GM12878 (cell line): Measurements from ENCODE around the gene TBKBP1. TPM values are rescaled to one million over a fixed set of nuclear protein-coding genes. Genes with fewer than 3 reads are reported as not detected.

ENCODE experiments used
- BCL11A ChIP-seq: IDR thresholded peaks from 2 replicates; pipeline ENCODE4 v1.6.1; 2011; ENCODE audit warnings: low read depth, low read length
- BCLAF1 ChIP-seq: fragments of 450-650 bp; IDR thresholded peaks from 2 replicates; pipeline ENCODE4 v1.6.1; 2017; ENCODE audit warnings: antibody characterized with exemption, mild to moderate bottlenecking, moderate library complexity
- BMI1 ChIP-seq: fragments of 450-650 bp; IDR thresholded peaks from 2 replicates; pipeline ENCODE4 v1.6.1; 2016; ENCODE audit warnings: mild to moderate bottlenecking, moderate library complexity, borderline replicate concordance
- CBX3 ChIP-seq: fragments of 200-600 bp; sonication (generic); IDR thresholded peaks from 2 replicates; pipeline ENCODE4 v1.6.1; 2016; ENCODE audit warnings: low read depth, borderline replicate concordance
- DPF2 ChIP-seq: fragments of 450-650 bp; IDR thresholded peaks from 2 replicates; pipeline ENCODE4 v1.6.1; 2017; ENCODE audit warnings: mild to moderate bottlenecking
- E2F4 ChIP-seq: IDR thresholded peaks from 2 replicates; pipeline ENCODE4 v1.6.1; 2012; ENCODE audit warnings: low read depth, low read length, improper control_type of control experiment
- IRF5 ChIP-seq: fragments of 450-650 bp; IDR thresholded peaks from 2 replicates; pipeline ENCODE4 v1.6.1; 2017; ENCODE audit warnings: borderline replicate concordance
- JUND ChIP-seq: IDR thresholded peaks from 2 replicates; pipeline ENCODE4 v1.6.1; 2012; ENCODE audit warnings: low read depth, mild to moderate bottlenecking, low read length, improper control_type of control experiment, moderate library complexity
- KLF5 ChIP-seq: fragments of 450-650 bp; IDR thresholded peaks from 2 replicates; pipeline ENCODE4 v1.6.1; 2014; ENCODE audit warnings: mild to moderate bottlenecking; ENCODE audit not compliant: partially characterized antibody
- MEF2A ChIP-seq: IDR thresholded peaks from 2 replicates; pipeline ENCODE4 v1.6.1; 2011; ENCODE audit warnings: low read depth, mild to moderate bottlenecking, low read length, moderate library complexity; ENCODE audit not compliant: insufficient read depth
- MLLT1 ChIP-seq: fragments of 450-650 bp; IDR thresholded peaks from 2 replicates; pipeline ENCODE4 v1.6.1; 2016; ENCODE audit warnings: mild to moderate bottlenecking
- MTA2 ChIP-seq: fragments of 450-650 bp; IDR thresholded peaks from 2 replicates; pipeline ENCODE4 v1.6.1; 2016; ENCODE audit warnings: low read depth, mild to moderate bottlenecking, moderate library complexity
- NRF1 ChIP-seq: conservative IDR thresholded peaks from 2 replicates; pipeline ENCODE4 v1.6.1; 2011; ENCODE audit warnings: mild to moderate bottlenecking, low read depth, low read length, improper control_type of control experiment
- PKNOX1 ChIP-seq: fragments of 450-650 bp; IDR thresholded peaks from 2 replicates; pipeline ENCODE4 v1.6.1; 2016; ENCODE audit warnings: mild to moderate bottlenecking
- SPI1 ChIP-seq: IDR thresholded peaks from 2 replicates; pipeline ENCODE4 v1.6.1; 2011; ENCODE audit warnings: low read depth, mild to moderate bottlenecking, low read length, moderate library complexity, borderline replicate concordance; ENCODE audit not compliant: insufficient read depth
- STAT1 ChIP-seq: fragments of 450-650 bp; conservative IDR thresholded peaks from 2 replicates; pipeline ENCODE4 v1.6.1; 2014; ENCODE audit warnings: antibody characterized with exemption, mild to moderate bottlenecking
- TCF3 ChIP-seq: IDR thresholded peaks from 2 replicates; pipeline ENCODE4 v1.6.1; 2012; ENCODE audit warnings: low read depth, mild to moderate bottlenecking, low read length, borderline replicate concordance; ENCODE audit not compliant: insufficient read depth
- TCF7 ChIP-seq: IDR thresholded peaks from 2 replicates; pipeline ENCODE4 v1.6.1; 2014; ENCODE audit warnings: antibody characterized with exemption, borderline replicate concordance
- YBX1 ChIP-seq: fragments of 450-650 bp; IDR thresholded peaks from 2 replicates; pipeline ENCODE4 v1.6.1; 2016; ENCODE audit warnings: antibody characterized with exemption
- ZNF207 ChIP-seq: fragments of 450-650 bp; IDR thresholded peaks from 2 replicates; pipeline ENCODE4 v1.6.1; 2014; ENCODE audit warnings: antibody characterized with exemption, mild to moderate bottlenecking, borderline replicate concordance
- ZNF274 ChIP-seq: IDR thresholded peaks from one replicate; pipeline ENCODE4 v1.8.0; 2011; ENCODE audit not compliant: insufficient read length, insufficient read depth
- polyA plus RNA-seq, 11 experiments: library from polyadenylated mRNA; depleted of rRNA in 4 of 11; unstranded in 6 of 11; stranded (reverse) in 5 of 11; fragments of >200 nt; fragmentation: Nextera tagmentation in 4 of 11; fragmentation: Illumina TruSeq in 1 of 11; extraction: Ambion mirVana in 4 of 11; extraction: Trizol in 1 of 11; gene quantifications; 1 replicate in 1 of 11; 2 replicates in 10 of 11; pipeline versions ENCODE4 v1.2.1 to v1.2.3, GENCODE V29; 2011 to 2016; ENCODE audit warnings: inconsistent platforms in 2 of 11, missing spikeins in 2 of 11, low read depth in 1 of 11
- total RNA-seq, 4 experiments: library from RNA; depleted of rRNA in 3 of 4; stranded (reverse); fragments of >200 nt in 3 of 4; fragmentation: Illumina TruSeq in 1 of 4; extraction: Trizol in 1 of 4; gene quantifications; 2 replicates each; pipeline versions ENCODE4 v1.2.1 to v1.2.3, GENCODE V29; 2013 to 2021

The TBKBP1 gene
- total and polyA plus RNA-seq, 10 of the 15 experiments (the other 5 are each of a cell fraction or from before 2014, with no cell fraction given) = 0.11 to 2.7 (median 0.74) TPM; not detected in 3

- TF ChIP-seq ZNF274 (no peak), ZNF207 (no peak), KLF5 (no peak), MTA2 (peak; percentile 72; the same call in 1 of the 2 replicates), TCF3 (no peak), IRF5 (no peak), JUND (no peak), NRF1 (no peak), TCF7 (no peak), BCL11A (peak; percentile 41; the same call in 1 of the 2 replicates), DPF2 (peak; percentile 73), MLLT1 (peak; percentile 61; the same call in 1 of the 2 replicates), CBX3 (no peak), YBX1 (no peak), E2F4 (no peak), SPI1 (no peak), STAT1 (no peak), BMI1 (no peak), BCLAF1 (no peak), MEF2A (no peak), PKNOX1 (peak; percentile 19; the same call in 1 of the 2 replicates)
Measured at GRCh38 chr17:47719411-47720152, 25.6 kb downstream of the TBKBP1 start (continued).
